HepG2 (cell line): ENCODE data around the gene MYBPC2. TPM values are rescaled to one million over a fixed set of nuclear protein-coding genes. Genes with fewer than 3 reads are reported as not detected.

Experiments used
- ATAC-seq: fragments of 200-7000 bp; cut with Tn5 transposase; 3 replicates; pipeline ENCODE4 v1.9.1; 2020; ENCODE audit warnings: mild to moderate bottlenecking, moderate library complexity
- BruUV-seq: library from RNA; stranded (reverse); fragments of 400-500 nt; replicated peaks from 2 replicates; lab custom pipeline; 2021; lab: Mats Ljungman, UMichigan
- CTCF ChIA-PET: fragments of 300-600 bp; formaldehyde crosslinking; extraction: SDS; loops from one replicate; lab custom pipeline; 2021; ENCODE audit warnings: low total read pairs, inconsistent platforms, low intra/inter-chr PET ratio; lab: Yijun Ruan, JAX
- POLR2A ChIA-PET: fragments of 350-600 bp; sonication (Branson Sonifier 250); formaldehyde crosslinking; loops from one replicate; lab custom pipeline; 2020; ENCODE audit warnings: antibody characterized with exemption, inconsistent platforms; lab: Yijun Ruan, JAX
- DNase-seq: peaks from one replicate; pipeline ENCODE4 v3.0.0-alpha.2; 2015; ENCODE audit warnings: low spot score
- FAIRE-seq: peaks from 3 replicates; lab custom pipeline; 2011; peaks lifted over from hg19 to GRCh38; lab: Jason Lieb, UNC
- H2AFZ ChIP-seq: one replicate; pipeline ENCODE4 v1.6.1; 2011; ENCODE audit warnings: low read length, inconsistent platforms
- H3K27ac ChIP-seq: fragments of 300-600 bp; 3 replicates; pipeline ENCODE4 v1.8.0; 2011; ENCODE audit warnings: mixed run types, mild to moderate bottlenecking, mixed read lengths, low read length, inconsistent platforms; ENCODE audit not compliant: insufficient read depth; ENCODE audit errors: extremely low read length
- H3K27me3 ChIP-seq, 2 experiments: fragments of 200-600 bp in 1 of 2; 2 replicates in 1 of 2; 3 replicates in 1 of 2; pipeline versions ENCODE4 v1.6.0 to v1.8.0; 2011; ENCODE audit warnings: low read length in 2 of 2, mild to moderate bottlenecking in 2 of 2, moderate library complexity in 2 of 2, inconsistent platforms in 1 of 2; ENCODE audit not compliant: insufficient read depth in 2 of 2, control insufficient read depth in 1 of 2
- H3K36me3 ChIP-seq, 2 experiments: fragments of 200-600 bp in 1 of 2; replicated peaks in 1 of 2; 2 replicates in 1 of 2; 3 replicates in 1 of 2; pipeline versions ENCODE4 v1.5.1 to v1.8.0; 2011; ENCODE audit warnings: low read length in 2 of 2, inconsistent platforms in 1 of 2; ENCODE audit not compliant: insufficient read depth in 2 of 2, control insufficient read depth in 1 of 2
- H3K4me1 ChIP-seq: 2 replicates; pipeline ENCODE4 v1.5.1; 2012; ENCODE audit warnings: low read length, inconsistent platforms; ENCODE audit not compliant: insufficient read depth
- H3K4me2 ChIP-seq: 2 replicates; pipeline ENCODE4 v1.6.0; 2011; ENCODE audit warnings: low read depth, low read length, inconsistent platforms
- H3K4me3 ChIP-seq, 3 experiments: fragments of 200-600 bp in 1 of 3; sonication (generic), shearing (Covaris generic) in 1 of 3; replicated peaks in 1 of 3; 2 replicates each; pipeline ENCODE4 v1.5.1; 2011 to 2016; ENCODE audit warnings: low read length in 3 of 3, inconsistent platforms in 2 of 3, low read depth in 2 of 3, mild to moderate bottlenecking in 2 of 3, control low read depth in 1 of 3, mixed read lengths in 1 of 3; ENCODE audit not compliant: insufficient read depth in 1 of 3
- H3K79me2 ChIP-seq: one replicate; pipeline ENCODE4 v1.6.1; 2011; ENCODE audit warnings: low read length, inconsistent platforms; ENCODE audit not compliant: insufficient read depth
- H3K9ac ChIP-seq: 2 replicates; pipeline ENCODE4 v1.6.0; 2011; ENCODE audit warnings: mild to moderate bottlenecking, low read depth, low read length, inconsistent platforms; ENCODE audit not compliant: insufficient read depth
- H3K9me3 ChIP-seq: 2 replicates; pipeline ENCODE4 v1.5.1; 2012; ENCODE audit warnings: mild to moderate bottlenecking, low read length
- H4K20me1 ChIP-seq: 2 replicates; pipeline ENCODE4 v1.6.0; 2011; ENCODE audit warnings: inconsistent platforms, mild to moderate bottlenecking, low read length, moderate library complexity; ENCODE audit not compliant: insufficient read depth
- ASH2L ChIP-seq: fragments of 300-600, 200-600 bp; sonication (generic); IDR thresholded peaks from 2 replicates; pipeline ENCODE4 v1.7.0; 2017; ENCODE audit warnings: low read depth, mild to moderate bottlenecking, moderate library complexity, mixed read lengths, low read length; ENCODE audit not compliant: insufficient read length
- ATF7-NPFF ChIP-seq: sonication (generic); formaldehyde crosslinking; IDR thresholded peaks from 2 replicates; pipeline ENCODE4 v1.8.1; 2023; ENCODE audit warnings: mild to moderate bottlenecking, low read depth, missing genetic modification reagents, moderate library complexity
- DPF2 ChIP-seq: sonication (generic); formaldehyde crosslinking; IDR thresholded peaks from 2 replicates; pipeline ENCODE4 v1.4.0; 2020; ENCODE audit warnings: mild to moderate bottlenecking, low read depth, missing genetic modification reagents, borderline replicate concordance
- KDM5A ChIP-seq: fragments of 200-600 bp; sonication (generic); IDR thresholded peaks from 2 replicates; pipeline ENCODE4 v1.7.0; 2018; ENCODE audit warnings: antibody characterized with exemption, mild to moderate bottlenecking, low read length, borderline replicate concordance
- MTA1 ChIP-seq: sonication (generic); formaldehyde crosslinking; IDR thresholded peaks from 2 replicates; pipeline ENCODE4 v1.4.0; 2020; ENCODE audit warnings: missing genetic modification reagents, mild to moderate bottlenecking, borderline replicate concordance
- NKX3-1 ChIP-seq: sonication (generic); formaldehyde crosslinking; IDR thresholded peaks from 2 replicates; pipeline ENCODE4 v1.5.0; 2020; ENCODE audit warnings: missing genetic modification reagents
- PHF21A ChIP-seq: sonication (generic); formaldehyde crosslinking; IDR thresholded peaks from 2 replicates; pipeline ENCODE4 v1.5.0; 2020; ENCODE audit warnings: mild to moderate bottlenecking, missing genetic modification reagents
- U2AF1 ChIP-seq: fragments of 200-400 bp; formaldehyde crosslinking; optimal IDR thresholded peaks from 2 replicates; pipeline ENCODE3; 2017; ENCODE audit warnings: mild to moderate bottlenecking, low read depth, low read length
- ZNF589 ChIP-seq: sonication (generic); formaldehyde crosslinking; conservative IDR thresholded peaks from 2 replicates; pipeline ENCODE4 v1.8.0; 2022; ENCODE audit warnings: mild to moderate bottlenecking, moderate library complexity, missing genetic modification reagents
- ZNF816 ChIP-seq: sonication (generic); formaldehyde crosslinking; IDR thresholded peaks from 2 replicates; pipeline ENCODE4 v1.8.0; 2022; ENCODE audit warnings: missing genetic modification reagents, mild to moderate bottlenecking, borderline replicate concordance
- ZNF841 ChIP-seq: sonication (generic); formaldehyde crosslinking; IDR thresholded peaks from 2 replicates; pipeline ENCODE4 v1.8.1; 2023; ENCODE audit warnings: missing genetic modification reagents, borderline replicate concordance
- ZSCAN29 ChIP-seq: sonication (generic); formaldehyde crosslinking; conservative IDR thresholded peaks from 2 replicates; pipeline ENCODE4 v1.4.0; 2020; ENCODE audit warnings: mild to moderate bottlenecking, missing genetic modification reagents
- WGBS: methylation state at CpG from one replicate; pipeline ENCODE4 v1.1.6; 2017; ENCODE audit warnings: low lambda C conversion rate; 5-methylcytosine and 5-hydroxymethylcytosine counted together
- in situ Hi-C: cut with HindIII; loops from 2 replicates; pipeline ENCODE4 v1.10.0; 2017; ENCODE audit warnings: low pct_unique_long_range_greater_than_20kb; ENCODE audit not compliant: extremely low pct_ligation_motif_present
- intact Hi-C: fragments of 100-400 bp; cut with micrococcal nuclease; formaldehyde crosslinking; loops from one replicate; pipeline ENCODE4 v1.10.0; 2022; ENCODE audit not compliant: unreplicated experiment
- polyA plus RNA-seq, 8 experiments: library from polyadenylated mRNA; depleted of rRNA in 3 of 8; stranded (reverse) in 7 of 8; unstranded in 1 of 8; fragments of >200 nt; fragmentation: Illumina TruSeq in 4 of 8; extraction: Trizol in 4 of 8; gene quantifications; 2 replicates each; pipeline versions ENCODE4 v1.2.1 to v1.2.3, GENCODE V29; 2011 to 2016; ENCODE audit warnings: low read depth in 4 of 8, missing spikeins in 1 of 8, mixed read lengths in 1 of 8; ENCODE audit not compliant: insufficient read depth in 1 of 8
- total RNA-seq, 5 experiments: library from RNA; depleted of rRNA; stranded (reverse); fragments of >200 nt; fragmentation: Illumina TruSeq; extraction: Trizol; gene quantifications; 2 replicates each; pipeline ENCODE4 v1.2.3, GENCODE V29; 2016; ENCODE audit warnings: low read depth in 1 of 5
- TF ChIP-seq, protein P1 (sequence below): sonication (generic); formaldehyde crosslinking; IDR thresholded peaks from 2 replicates; pipeline ENCODE4 v1.8.1; 2023; ENCODE audit warnings: mild to moderate bottlenecking, missing genetic modification reagents
- TF ChIP-seq, protein P2 (sequence below), 2 experiments: IDR thresholded peaks; 2 replicates each; pipeline ENCODE4 v1.6.1; 2011 to 2012; ENCODE audit warnings: low read length in 2 of 2, borderline replicate concordance in 1 of 2, low read depth in 1 of 2, mild to moderate bottlenecking in 1 of 2, moderate library complexity in 1 of 2
- TF ChIP-seq, protein P3 (sequence below), 2 experiments: fragments of 450-650 bp in 1 of 2; sonication (generic) in 1 of 2; formaldehyde crosslinking; IDR thresholded peaks; 2 replicates each; pipeline versions ENCODE4 v1.5.0 to v1.8.0; 2020 to 2022; ENCODE audit warnings: mild to moderate bottlenecking in 1 of 2, missing genetic modification reagents in 1 of 2

MYBPC2 gene
- total and polyA plus RNA-seq, 2 of the 13 experiments (the other 11 are each of a cell fraction or from before 2014, with no cell fraction given): not detected

- peak overlapping the region; percentile 87 for H3K27ac ChIP-seq
- no peak for FAIRE-seq
- no peaks in the 10 kb centered on the region for H3K9me3 ChIP-seq
- H4K20me1 ChIP-seq: no peaks in the 10 kb centered on the region
- no peak for DNase-seq
- peaks cover 29% of the 10 kb centered on the region for H3K79me2 ChIP-seq
- in situ Hi-C loops: no loop called here
- peaks cover 22% of the 10 kb centered on the region for H3K4me1 ChIP-seq
- H2AFZ ChIP-seq: no peak overlapping the region
- H3K4me2 ChIP-seq: peak overlapping the region; percentile 97
- H3K27me3 ChIP-seq: no peaks in the 10 kb centered on the region
- H3K36me3 ChIP-seq: peaks cover 9 to 22% of the 10 kb centered on the region in 2 experiments
- intact Hi-C loops: no loop called here
- CTCF ChIA-PET: no interaction called here
- H3K9ac ChIP-seq: peak overlapping the region; percentile 77
- BruUV-seq: TSS peak; percentile 54
- H3K4me3 ChIP-seq: peak overlapping the region; percentile 70 to 78 (median 72)
- 12% methylated on average over 26 of the region's 26 CpGs for WGBS
- ATAC-seq: peak; percentile 4
- POLR2A ChIA-PET: interaction anchor here (0.5 to 1.7 kb wide), 11 partner anchors 9 to 420 kb away, joined by 3 to 12 read pairs (median 4); partner anchors contain the start of genes JOSD2, KCNC3 and NR1H2
- TF ChIP-seq ATF7-NPFF (CRISPR knock-in tag) (0 out of 2 replicates have a peak, but pooled peaks have one; percentile 11), DPF2 (CRISPR knock-in tag) (no peak), ZNF816 (CRISPR knock-in tag) (0 out of 2 replicates have a peak, but pooled peaks have one; percentile 83), MTA1 (CRISPR knock-in tag) (no peak), KDM5A (peak; percentile 57; the same call in 1 of the 2 replicates), ZNF589 (CRISPR knock-in tag) (0 out of 2 replicates have a peak, but pooled peaks have one; percentile 9), ZNF841 (CRISPR knock-in tag) (no peak), PHF21A (peak; percentile 52; the same call in 1 of the 2 replicates), U2AF1 (peak; percentile 24), ASH2L (peak; percentile 11), ZSCAN29 (0 out of 2 replicates have a peak, but pooled peaks have one; percentile 51), NKX3-1 (CRISPR knock-in tag) (0 out of 2 replicates have a peak, but pooled peaks have one; percentile 3)
- TF ChIP-seq, protein P1, sequence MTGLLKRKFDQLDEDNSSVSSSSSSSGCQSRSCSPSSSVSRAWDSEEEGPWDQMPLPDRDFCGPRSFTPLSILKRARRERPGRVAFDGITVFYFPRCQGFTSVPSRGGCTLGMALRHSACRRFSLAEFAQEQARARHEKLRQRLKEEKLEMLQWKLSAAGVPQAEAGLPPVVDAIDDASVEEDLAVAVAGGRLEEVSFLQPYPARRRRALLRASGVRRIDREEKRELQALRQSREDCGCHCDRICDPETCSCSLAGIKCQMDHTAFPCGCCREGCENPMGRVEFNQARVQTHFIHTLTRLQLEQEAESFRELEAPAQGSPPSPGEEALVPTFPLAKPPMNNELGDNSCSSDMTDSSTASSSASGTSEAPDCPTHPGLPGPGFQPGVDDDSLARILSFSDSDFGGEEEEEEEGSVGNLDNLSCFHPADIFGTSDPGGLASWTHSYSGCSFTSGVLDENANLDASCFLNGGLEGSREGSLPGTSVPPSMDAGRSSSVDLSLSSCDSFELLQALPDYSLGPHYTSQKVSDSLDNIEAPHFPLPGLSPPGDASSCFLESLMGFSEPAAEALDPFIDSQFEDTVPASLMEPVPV (CRISPR knock-in tag): peak; percentile 16; the same call in 1 of the 2 replicates
- TF ChIP-seq, protein P2, sequence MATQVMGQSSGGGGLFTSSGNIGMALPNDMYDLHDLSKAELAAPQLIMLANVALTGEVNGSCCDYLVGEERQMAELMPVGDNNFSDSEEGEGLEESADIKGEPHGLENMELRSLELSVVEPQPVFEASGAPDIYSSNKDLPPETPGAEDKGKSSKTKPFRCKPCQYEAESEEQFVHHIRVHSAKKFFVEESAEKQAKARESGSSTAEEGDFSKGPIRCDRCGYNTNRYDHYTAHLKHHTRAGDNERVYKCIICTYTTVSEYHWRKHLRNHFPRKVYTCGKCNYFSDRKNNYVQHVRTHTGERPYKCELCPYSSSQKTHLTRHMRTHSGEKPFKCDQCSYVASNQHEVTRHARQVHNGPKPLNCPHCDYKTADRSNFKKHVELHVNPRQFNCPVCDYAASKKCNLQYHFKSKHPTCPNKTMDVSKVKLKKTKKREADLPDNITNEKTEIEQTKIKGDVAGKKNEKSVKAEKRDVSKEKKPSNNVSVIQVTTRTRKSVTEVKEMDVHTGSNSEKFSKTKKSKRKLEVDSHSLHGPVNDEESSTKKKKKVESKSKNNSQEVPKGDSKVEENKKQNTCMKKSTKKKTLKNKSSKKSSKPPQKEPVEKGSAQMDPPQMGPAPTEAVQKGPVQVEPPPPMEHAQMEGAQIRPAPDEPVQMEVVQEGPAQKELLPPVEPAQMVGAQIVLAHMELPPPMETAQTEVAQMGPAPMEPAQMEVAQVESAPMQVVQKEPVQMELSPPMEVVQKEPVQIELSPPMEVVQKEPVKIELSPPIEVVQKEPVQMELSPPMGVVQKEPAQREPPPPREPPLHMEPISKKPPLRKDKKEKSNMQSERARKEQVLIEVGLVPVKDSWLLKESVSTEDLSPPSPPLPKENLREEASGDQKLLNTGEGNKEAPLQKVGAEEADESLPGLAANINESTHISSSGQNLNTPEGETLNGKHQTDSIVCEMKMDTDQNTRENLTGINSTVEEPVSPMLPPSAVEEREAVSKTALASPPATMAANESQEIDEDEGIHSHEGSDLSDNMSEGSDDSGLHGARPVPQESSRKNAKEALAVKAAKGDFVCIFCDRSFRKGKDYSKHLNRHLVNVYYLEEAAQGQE (IDR thresholded peaks at IDR 0.05; ENCODE audit: borderline replicate concordance in 1 of 2, low read depth in 1 of 2, low read length in 2 of 2): no peak
- TF ChIP-seq, protein P3, sequence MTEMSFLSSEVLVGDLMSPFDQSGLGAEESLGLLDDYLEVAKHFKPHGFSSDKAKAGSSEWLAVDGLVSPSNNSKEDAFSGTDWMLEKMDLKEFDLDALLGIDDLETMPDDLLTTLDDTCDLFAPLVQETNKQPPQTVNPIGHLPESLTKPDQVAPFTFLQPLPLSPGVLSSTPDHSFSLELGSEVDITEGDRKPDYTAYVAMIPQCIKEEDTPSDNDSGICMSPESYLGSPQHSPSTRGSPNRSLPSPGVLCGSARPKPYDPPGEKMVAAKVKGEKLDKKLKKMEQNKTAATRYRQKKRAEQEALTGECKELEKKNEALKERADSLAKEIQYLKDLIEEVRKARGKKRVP (CRISPR knock-in tag; IDR thresholded peaks at IDR 0.05): 0 out of 4 replicates have a peak, but pooled peaks of 1 of the 2 experiments have one; percentile 9
Measured at GRCh38 chr19:50384685-50385535, 47.8 kb upstream of the MYBPC2 start.
